SH-SY5Y (cell line): Measurements from ENCODE around the gene MYL10.

ENCODE experiments used
- GATA2 ChIP-seq: IDR thresholded peaks from 2 replicates; pipeline ENCODE4 v1.6.1; 2011; ENCODE audit warnings: mild to moderate bottlenecking, low read depth, low read length
- GATA3 ChIP-seq: IDR thresholded peaks from 2 replicates; pipeline ENCODE4 v1.6.1; 2011; ENCODE audit warnings: low read depth, mild to moderate bottlenecking, low read length, moderate library complexity

MYL10 gene

DNA sequence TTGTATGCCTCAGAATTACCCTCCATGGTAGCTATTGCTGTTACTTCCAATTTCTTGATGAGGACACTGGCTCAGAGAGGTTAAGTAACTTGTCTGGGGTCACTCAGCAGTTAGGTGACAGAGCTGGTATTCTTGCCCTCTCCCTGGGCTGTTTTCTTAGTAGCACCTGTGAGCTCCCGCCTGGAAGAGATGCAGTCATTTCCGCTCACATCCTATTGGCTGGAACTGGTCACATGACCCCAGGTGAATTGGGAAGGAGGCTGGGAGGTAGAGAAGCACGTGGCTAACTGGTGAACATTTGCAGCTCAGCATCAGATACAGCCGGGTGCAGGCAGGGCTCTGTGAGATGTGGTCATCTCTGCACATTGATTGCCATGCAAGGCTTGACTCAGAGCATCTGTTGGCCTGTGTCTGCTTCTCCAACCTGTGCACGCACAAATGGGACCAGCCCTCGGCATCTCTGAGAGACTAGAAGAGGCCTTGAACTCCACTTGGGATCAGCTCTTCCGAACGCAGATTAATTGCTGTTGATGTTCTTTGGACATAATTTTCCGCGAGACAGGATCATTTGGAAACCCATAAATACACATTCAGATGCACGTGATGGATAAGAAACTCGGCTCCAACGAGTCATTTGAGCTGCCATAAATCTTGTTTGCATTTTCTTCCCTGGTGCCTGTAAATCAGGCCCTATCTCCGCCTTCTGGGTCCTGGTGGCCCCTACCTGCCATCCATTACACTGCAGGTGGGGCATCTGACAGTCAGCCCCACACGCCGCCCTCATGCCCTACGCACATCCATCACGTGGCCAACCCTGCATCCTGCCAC lies 42.8 kb downstream of the MYL10 start:
- TF ChIP-seq GATA2 (no peak), GATA3 (no peak)

DNA sequence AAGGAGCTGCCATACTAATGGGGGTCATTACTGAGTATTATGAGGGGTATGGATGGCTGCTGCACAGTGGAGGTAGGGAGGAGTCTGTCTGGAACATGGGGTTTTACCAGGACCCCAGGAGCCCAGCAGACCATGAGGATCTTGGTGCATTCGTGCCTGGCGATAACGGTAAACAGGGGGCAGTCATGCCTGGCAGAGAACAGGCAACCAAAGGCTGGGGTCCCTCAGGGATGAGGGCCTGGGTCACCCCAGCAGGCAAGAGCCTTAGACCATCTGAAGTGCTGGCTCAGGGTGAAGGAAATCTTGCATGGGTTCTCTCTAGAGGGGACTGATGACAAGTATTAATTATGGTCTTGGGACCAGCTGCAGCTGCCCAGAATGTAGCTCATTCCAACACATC lies 46.1 kb downstream of the MYL10 start:
- TF ChIP-seq GATA2 (no peak), GATA3 (no peak)

- TF ChIP-seq GATA2 (no peak), GATA3 (no peak)
Observed at GRCh38 chr7:101581891-101582290, 47.2 kb downstream of the MYL10 start.

- TF ChIP-seq GATA3, result no peak
- TF ChIP-seq GATA2, result no peak
Observed at GRCh38 chr7:101580596-101580995, 48.5 kb downstream of the MYL10 start.

DNA sequence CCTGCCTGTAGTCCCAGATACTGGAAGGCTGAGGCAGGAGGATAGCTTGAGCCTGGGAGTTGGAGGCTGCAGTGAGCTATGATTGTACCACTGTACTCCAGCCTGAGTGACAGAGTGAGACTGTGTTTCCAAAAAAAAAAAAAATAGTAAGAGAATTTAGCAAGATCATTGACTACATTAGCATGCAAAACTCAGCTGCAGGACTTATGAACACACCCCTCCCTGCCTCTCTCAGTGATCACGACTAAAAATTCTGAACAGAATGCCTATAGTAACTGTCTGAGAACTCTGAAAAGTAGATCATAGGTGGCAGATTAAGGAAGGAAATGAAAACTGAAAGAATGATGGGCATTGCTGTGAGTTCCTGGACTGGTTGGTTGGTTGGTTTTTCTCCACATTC lies 50.5 kb downstream of the MYL10 start:
- no peak for TF ChIP-seq GATA3
- TF ChIP-seq GATA2, result no peak

DNA sequence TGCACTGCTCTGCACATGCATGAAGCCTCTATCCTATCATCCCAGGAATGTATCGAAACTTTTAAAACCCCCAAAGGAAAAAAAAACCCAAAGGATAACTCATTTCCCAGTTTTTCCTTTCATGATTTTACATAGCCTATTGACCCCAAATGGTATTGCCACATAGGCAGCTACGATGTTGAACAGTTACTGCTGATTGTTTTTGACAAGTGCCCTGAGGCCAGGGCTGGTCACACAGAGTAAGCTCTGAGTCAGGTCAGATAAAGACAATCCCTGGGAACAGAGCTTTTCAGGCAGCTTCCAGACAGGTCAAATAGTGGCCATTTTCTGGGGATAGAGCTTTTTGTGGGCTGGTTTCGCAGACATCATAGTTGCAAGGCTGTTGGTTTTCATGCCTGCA lies 52.1 kb downstream of the MYL10 start:
- TF ChIP-seq GATA3, result no peak
- TF ChIP-seq GATA2, result no peak

DNA sequence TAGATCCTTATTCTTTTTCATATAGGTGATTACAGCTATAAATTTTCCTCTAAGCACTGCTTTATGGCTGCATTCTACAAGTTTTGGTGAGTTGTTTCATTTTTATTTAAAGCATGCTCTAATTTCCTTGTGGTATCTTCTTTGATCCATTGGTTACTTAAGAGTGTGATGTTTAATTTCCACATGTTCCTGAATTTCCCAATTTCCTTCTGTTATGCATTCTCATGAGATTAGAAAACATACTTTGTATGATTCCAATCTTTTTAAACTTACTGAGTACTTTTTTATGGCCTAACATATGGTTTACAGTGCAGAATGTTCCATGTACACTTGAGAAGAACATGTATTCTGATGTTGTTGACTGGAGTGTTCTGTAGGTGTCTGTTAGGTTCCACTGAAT lies 53.4 kb downstream of the MYL10 start:
- TF ChIP-seq GATA2 (no peak), GATA3 (no peak)

- TF ChIP-seq GATA2, result no peak
Observed at GRCh38 chr7:101575168-101575567, 53.9 kb downstream of the MYL10 start.

GRCh38 chr7:101572156-101572555 lies 56.9 kb downstream of the MYL10 start:
- TF ChIP-seq GATA3 (no peak), GATA2 (no peak)

DNA sequence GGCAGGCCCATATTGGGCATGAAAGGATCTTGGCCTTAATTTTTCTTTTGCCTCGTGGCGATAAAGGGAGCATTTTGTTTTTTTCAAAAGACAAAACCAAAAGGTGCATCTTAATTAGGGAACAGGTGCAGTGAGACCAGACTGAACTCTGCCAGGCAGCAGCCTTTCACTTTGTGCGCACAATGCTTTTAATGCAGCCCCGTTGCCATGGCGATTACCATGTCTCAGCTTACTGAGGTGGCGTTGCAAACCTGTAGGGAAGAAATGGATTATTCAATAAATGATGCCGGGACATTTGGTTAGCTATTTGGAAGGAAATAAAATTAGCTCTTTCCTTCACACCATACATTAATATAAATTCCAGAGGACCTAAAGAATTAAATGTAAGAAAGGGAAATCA lies 61.9 kb downstream of the MYL10 start:
- TF ChIP-seq GATA3 (no peak), GATA2 (no peak)

- TF ChIP-seq GATA2 (no peak), GATA3 (no peak)
Observed at GRCh38 chr7:101565601-101566209, 63.4 kb downstream of the MYL10 start.

DNA sequence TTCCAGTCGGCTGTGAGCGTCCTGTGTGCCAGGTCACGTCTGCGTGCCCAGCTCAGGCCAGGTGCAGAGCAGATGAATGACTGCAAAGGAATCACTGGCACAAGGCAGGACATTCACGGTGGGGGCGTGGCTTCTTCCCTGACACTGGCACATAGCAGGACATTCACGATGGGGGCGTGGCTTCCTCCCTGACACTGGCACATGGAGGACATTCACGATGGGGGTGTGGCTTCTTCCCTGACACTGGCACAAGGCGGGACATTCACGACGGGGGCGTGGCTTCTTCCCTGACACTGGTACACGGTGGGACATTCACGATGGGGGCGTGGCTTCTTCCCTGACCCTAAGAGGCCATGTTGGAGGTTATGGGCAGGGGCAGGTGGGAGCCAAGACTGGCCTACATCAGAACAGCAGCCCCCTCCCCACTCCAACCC lies 64.3 kb downstream of the MYL10 start:
- no peak for TF ChIP-seq GATA2
- no peak for TF ChIP-seq GATA3

DNA sequence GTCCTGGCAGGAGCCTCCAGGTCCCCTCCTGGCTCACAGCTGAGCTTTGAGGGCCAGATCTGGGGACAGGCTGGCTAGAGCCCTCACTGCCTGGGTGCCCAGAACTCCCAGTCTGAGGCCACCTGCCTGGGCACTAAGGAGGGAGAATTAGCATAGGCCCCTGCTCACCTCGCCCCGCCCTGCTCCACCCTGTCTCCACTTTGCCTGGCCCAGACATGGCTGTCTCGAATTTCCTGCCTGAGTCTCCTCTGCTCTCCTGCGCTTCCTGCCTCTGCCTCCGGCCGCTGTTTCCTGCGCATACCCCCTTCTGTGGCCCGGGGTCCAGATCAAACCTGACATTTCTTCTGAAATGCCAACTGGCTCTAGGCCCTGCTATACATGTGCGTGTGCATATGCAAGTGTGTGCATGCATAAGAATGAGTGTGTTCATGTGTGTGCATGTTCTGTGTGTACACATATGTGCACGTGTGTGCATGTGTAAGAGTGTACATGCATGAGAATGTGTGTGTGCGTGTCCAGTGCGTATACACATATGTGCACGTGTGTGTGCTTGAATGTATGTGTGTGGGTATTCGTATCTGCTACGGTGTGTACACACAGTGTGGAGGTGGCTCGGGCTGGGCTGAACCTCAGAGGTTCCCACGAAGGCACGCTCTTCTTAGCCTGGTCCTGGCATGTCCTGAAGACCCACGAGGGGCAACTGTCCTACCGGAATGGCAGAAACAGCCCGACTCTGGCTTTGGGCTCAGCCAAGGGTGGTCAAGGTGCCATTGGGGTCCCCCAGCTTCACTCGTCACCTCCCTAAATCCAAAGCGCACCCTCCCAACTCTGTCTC lies 64.9 kb downstream of the MYL10 start:
- TF ChIP-seq GATA2, result no peak
